C4-2B (cell line): Measurements from ENCODE around the gene GTF2E1.

Experiments used
- CTCF ChIP-seq: fragments of 450-650 bp; conservative IDR thresholded peaks from 2 replicates; pipeline ENCODE4 v1.5.1; 2017; ENCODE audit warnings: mild to moderate bottlenecking
- ZFX ChIP-seq: fragments of 450-650 bp; IDR thresholded peaks from 2 replicates; pipeline ENCODE4 v1.6.1; 2017

DNA sequence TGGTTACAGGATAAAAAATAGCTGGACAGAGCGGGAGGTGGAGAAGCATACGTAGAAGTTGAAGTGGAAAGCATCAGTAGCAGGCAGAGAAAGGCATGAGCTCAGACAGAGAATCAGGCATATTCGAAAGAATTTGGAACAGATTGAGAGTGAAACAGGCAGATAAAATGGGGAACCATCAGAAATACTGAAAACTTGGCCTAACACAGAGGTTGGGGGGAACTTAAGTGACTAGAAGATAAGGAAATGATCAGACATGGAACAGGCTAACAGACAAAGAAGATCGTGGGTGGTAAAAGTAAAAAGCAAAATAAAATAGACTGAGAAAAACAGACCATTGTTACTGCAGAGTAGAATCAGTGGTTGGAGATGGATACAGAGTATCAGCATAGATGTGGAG is 32.9 kb downstream of the GTF2E1 start:
- TF ChIP-seq CTCF (no peak), ZFX (no peak)
